CD4-positive, alpha-beta T cell treated with Interleukin-6 for 4 hours (primary cell): ENCODE measurements around the gene OSBP.
A peak's percentile ranks its signal among the peaks of the same experiment; 100 is the strongest.

Source experiments
- DNase-seq: peaks from one replicate; pipeline ENCODE4 v3.0.0-alpha.2; 2020; ENCODE audit warnings: mixed read lengths

The OSBP gene

DNA sequence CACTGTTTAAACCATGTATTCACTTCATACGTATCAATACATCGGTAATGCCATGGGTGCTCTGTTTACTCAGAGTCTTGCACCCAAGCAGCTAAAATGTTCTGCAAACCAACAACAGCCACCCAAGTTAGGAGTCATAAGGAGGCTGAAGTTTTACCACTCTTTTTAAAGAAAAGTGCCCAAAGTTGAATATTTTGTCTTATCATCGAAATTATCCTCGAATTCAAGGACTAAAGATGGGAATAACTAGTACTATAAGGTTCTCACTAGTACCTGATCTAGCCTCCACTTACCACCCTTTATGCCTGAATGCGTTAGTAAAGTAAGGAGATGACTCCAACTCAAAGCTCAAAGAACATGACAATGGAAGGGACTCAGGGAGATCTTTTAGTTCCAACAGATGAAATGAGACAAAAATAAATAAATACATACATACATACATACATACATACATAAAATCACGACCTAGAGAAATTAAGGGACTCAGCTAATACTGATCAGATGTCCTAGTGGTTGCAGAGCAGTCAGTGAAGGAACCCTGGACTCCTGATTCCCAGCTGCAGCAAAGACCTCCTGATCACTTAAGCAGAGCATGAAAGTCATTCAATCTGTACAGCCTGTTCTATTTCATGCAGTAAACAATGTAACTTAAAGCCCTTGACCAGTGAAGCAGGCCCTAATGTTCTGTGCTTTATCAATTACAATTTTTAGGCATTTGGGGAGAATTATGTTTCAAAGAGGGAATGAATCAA is 7.7 kb downstream of the OSBP start:
- DNase-seq, result no peak

- DNase-seq, result no peak
Measured at GRCh38 chr11:59602432-59602831, 13.1 kb downstream of the OSBP start.

DNA sequence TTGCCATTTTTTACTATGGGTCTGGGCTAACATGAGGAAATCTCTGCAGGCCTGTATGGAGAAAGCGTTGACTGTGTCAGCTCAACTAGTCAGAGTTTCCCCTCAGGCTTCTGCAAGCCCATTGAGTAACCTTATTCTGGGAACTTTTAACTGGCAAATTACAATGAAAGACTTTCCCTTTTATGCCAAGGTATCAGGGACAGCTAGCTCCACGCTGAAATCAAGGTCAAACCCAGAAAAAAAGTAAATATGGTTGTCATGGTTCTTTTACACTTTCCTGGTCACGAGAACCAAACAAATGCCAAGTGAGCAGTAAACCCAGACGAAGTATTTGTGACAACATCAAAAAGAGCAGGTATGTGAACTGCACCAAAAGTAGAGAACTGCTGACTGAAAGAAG is 13.8 kb downstream of the OSBP start:
- DNase-seq, result no peak

GRCh38 chr11:59600636-59601035 is 14.9 kb downstream of the OSBP start:
- no peak for DNase-seq

DNA sequence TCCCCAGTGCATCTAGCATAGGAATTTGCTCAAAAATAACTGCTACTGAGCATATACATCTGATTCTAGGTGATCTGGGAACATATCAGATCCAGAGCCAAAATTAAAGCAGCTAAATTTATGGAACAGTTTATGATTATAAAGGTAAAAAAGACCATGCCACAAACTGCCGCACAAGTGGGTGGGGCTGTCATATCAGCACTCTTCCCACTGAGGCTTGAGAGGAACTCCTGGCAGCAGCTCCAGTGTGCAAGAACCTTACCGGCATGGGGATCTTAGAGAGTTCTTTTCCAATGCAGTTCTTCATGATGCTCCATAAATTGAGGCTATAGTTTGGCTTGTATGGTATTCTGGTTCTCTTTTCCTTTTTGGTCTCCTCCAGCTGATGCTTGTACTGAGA is 15.3 kb downstream of the OSBP start:
- no peak for DNase-seq

DNA sequence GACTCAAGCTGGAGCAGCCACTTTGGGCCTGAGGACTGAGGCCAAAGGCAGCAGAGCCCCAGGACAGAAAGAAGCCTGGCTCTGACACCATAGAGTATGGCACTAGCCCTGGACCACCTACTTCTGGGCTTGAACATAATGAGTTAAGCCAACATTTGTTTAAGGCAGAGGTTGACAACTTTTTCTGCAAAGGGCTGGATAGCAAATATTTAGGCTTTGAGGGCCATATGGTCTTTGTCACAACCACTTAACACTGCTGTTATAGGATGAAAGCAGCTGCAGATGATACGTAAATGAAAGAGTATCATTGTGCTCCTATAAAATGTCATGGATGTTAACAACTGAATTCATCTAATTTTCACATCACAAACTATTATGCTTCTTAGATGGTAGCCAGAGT is 16.6 kb downstream of the OSBP start:
- no peak for DNase-seq

DNA sequence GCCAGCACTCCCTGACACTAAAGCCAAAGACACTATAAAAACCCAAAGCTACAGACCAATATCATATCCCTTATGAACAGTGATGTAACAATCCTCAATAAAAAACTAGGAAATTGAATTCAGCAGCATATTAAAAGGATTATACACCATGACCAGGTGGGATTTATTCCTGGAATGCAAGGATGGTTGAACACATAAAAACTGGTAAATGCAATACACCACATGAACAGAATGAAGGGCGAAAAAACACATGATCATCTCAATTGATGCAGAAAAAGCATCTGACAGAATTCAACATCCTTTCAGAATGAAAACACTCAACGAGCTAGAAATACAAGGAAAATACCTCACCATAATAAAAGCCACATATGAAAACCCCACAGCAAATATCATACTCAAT is 31.3 kb downstream of the OSBP start:
- no peak for DNase-seq

GRCh38 chr11:59582006-59582405 is 33.6 kb downstream of the OSBP start:
- DNase-seq, result no peak

DNA sequence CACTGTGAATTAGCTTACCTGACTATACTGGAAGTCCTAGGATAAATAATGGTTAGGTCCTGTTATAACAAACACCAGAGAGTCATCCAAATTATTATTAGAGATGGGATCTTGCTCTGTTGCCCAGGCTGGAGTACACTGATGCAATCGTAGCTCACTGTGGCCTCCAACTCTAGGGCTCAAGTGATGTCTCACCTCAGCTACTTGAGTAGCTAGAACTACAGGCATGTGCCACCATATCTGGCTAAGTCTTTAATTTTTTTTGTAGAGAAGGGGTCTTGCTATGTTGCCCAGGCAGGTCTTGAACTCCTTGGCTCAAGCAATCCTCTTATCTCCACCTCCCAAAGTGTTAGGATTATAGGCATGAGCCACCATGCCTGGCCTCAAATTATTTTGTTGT is 37.2 kb downstream of the OSBP start:
- DNase-seq, result no peak

DNA sequence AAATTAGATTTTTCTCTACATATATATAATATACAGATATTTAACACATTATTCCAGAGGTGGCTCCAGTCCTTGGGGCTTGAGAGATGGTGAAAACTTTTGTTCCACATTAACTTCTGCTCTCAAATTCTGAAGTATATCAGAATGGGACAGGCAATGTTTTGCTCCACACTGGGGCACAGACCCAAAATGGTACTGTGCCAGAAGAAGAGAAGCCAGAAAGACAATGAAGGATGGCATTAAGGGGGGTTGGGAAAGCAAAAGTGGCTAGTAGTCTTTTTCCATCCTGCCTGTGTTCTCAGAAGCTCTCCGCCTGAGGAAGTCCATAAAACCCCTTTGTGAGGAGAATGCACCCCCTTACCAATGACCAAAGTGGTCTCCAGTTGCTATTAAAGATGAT is 40.1 kb downstream of the OSBP start:
- DNase-seq, result no peak

DNA sequence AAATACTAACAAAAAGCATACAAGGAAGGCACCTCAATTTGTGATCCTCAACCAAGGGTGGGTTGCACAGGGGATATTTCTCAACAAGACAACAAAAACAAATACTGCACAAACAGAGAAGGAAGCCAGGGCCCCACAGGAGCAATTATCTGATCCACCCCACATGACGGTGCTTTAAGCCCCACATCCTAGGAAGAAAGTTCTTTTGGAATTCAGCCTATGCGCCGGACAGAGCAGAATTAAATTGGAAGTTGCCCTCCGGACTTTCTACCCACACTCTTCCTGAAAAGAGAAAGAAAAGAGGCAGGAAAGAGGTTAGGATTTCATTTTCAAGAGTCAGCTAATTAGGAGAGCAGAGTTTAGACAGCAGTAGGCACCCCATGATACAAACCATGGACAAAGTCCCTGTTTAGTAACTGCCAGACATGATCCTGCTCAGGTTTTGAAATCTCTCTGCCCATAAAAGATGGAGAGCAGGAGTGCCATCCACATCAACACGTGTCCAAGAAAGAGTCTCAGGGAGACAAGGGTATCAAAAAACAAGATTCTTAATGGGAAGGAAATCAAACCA is 40.6 kb downstream of the OSBP start:
- DNase-seq, result no peak

GRCh38 chr11:59574467-59574866 is 41.1 kb downstream of the OSBP start:
- no peak for DNase-seq

- no peak for DNase-seq
Measured at GRCh38 chr11:59573216-59573615, 42.4 kb downstream of the OSBP start.

GRCh38 chr11:59572091-59572490 is 43.5 kb downstream of the OSBP start:
- DNase-seq, result no peak

DNA sequence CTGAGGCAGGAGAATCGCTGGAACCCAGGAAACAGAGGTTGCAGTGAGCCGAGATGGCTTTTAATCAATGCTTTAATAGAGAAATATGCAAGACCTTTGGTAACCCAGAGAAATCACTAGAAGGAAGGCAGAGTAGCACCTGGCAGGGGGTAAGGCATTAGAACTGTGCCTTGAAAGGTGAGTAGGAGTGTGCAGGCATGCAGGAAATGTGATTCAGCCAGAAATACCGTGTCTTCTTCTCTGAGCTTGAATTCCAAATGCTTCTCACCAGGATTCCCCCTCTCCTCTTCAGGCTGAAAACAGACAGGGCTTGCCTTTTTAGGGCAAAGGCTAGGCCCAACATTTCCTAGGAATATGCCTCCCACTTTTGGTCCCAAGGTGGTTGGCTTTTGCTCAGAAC is 53.3 kb downstream of the OSBP start:
- no peak for DNase-seq

DNA sequence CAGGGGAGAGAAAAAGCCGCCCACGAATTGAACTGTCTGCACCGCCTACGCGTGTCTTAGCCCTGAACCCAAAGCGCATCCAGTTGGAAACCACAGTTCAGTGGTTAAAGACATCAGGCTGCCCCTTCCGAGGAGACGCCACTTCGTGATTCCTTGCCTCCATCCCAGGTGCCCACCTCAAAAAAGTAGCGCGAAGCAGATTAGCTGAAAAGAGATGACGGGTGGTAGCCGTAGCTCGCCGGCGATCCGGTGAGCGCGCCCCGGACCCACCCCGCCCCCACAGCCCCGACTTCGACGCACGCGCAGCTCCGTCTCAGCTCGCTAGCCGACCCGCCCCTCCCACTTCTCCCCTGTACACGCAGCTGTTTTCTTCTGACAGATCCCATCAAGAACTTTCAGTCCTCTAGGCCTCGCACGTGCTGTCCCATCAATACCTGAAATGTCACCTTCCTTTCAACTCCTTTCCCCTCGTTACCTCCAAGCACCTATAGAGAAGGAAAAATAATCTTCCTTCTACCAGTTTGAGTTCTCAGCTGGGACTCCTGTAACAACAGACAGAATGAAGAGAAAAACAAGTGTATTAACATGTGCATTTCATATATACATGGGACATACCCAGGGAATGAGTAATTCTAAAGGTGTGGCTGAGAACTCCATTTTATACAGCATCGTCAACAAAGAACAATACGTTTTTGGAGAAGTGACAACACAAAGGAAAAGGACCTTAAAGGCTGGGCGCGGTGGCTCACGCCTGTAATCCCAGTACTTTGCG is 54.7 kb downstream of the OSBP start:
- DNase-seq, result peak; percentile 91

DNA sequence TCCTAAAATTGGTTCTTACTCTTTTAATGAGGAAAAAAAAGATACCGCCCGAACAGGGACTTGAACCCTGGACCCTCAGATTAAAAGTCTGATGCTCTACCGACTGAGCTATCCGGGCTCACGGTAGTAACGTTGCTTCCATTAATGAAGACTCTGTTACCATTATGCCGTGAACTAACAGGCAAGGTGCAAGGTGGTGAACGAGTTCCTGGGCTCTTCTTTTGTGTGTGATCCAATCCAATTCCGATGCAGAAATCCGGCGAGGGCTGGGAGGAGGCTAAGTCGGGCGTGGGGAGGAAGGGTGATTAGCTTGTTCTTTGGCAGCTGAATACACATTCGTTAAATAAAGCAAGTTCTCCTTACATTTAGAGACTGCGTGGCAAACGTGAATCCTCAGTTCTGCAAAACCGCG is 55.3 kb downstream of the OSBP start:
- DNase-seq, result peak; percentile 66

DNA sequence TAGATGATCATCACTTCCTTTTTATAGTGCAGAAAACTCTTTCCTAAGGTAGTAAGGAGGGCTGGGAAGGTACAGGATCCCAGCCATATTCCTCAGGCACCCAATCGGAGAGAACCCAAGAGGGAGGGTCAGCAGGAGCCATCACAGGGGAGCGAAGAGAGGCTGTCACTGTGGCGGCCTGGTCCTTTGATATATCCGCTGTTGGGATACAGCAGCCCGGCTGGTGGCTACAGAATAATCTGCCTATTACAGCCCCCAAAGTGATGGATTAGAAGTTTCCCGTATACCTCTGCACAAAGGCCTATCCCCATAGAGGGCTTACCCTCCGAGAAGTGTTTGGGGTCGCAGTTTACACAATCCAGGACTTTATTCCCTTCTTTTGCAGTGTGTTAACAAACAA is 55.7 kb downstream of the OSBP start:
- no peak for DNase-seq

GRCh38 chr11:59558270-59558643 is 57.3 kb downstream of the OSBP start:
- no peak for DNase-seq

- no peak for DNase-seq
Measured at GRCh38 chr11:59556917-59557348, 58.6 kb downstream of the OSBP start.

GRCh38 chr11:59556115-59556916 is 59.3 kb downstream of the OSBP start:
- peak; percentile 58 for DNase-seq

GRCh38 chr11:59555601-59556114 is 59.9 kb downstream of the OSBP start:
- no peak for DNase-seq

- DNase-seq, result no peak
Measured at GRCh38 chr11:59553323-59553722, 62.3 kb downstream of the OSBP start.
